Loucy (cell line): ENCODE measurements around the gene ZNF728.
"Not testable (repeated sequence)": the region's sequence is repeated elsewhere in the genome, so short reads cannot be mapped to it uniquely, and the experiment has no call there.

Experiments
- H2AFZ ChIP-seq: fragments of 200-600 bp; sonication (generic); 2 replicates; pipeline ENCODE4 v1.6.0; 2016; ENCODE audit warnings: antibody characterized with exemption, mild to moderate bottlenecking, low read length, moderate library complexity
- H3F3A ChIP-seq: fragments of 200-600 bp; 2 replicates; pipeline ENCODE4 v1.6.0; 2016; ENCODE audit warnings: antibody characterized with exemption, low read depth, mild to moderate bottlenecking
- H3K27me3 ChIP-seq: fragments of 200-600 bp; sonication (generic); 2 replicates; pipeline ENCODE4 v1.6.1; 2014; ENCODE audit warnings: low read length, mild to moderate bottlenecking; ENCODE audit not compliant: insufficient read depth, poor library complexity, severe bottlenecking
- H3K36me3 ChIP-seq: fragments of 200-600 bp; sonication (generic); 2 replicates; pipeline ENCODE4 v1.6.1; 2016; ENCODE audit warnings: low read length; ENCODE audit not compliant: insufficient read depth
- H3K4me1 ChIP-seq: fragments of 200-600 bp; sonication (generic); 2 replicates; pipeline ENCODE4 v1.5.1; 2014; ENCODE audit warnings: low read length, mild to moderate bottlenecking; ENCODE audit not compliant: insufficient read depth, poor library complexity, severe bottlenecking
- H3K4me2 ChIP-seq: fragments of 200-600 bp; sonication (generic); 2 replicates; pipeline ENCODE4 v1.6.0; 2014; ENCODE audit warnings: antibody characterized with exemption, low read length, low read depth, mild to moderate bottlenecking; ENCODE audit not compliant: poor library complexity, severe bottlenecking
- H3K4me3 ChIP-seq: fragments of 200-600 bp; sonication (generic); 2 replicates; pipeline ENCODE4 v1.5.1; 2014; ENCODE audit warnings: low read length, mild to moderate bottlenecking, mixed read lengths; ENCODE audit not compliant: poor library complexity, severe bottlenecking
- H3K79me2 ChIP-seq: fragments of 200-600 bp; sonication (generic); 2 replicates; pipeline ENCODE4 v1.6.1; 2014; ENCODE audit warnings: low read length; ENCODE audit not compliant: insufficient read depth
- H3K9ac ChIP-seq: fragments of 200-600 bp; sonication (generic); 2 replicates; pipeline ENCODE4 v1.6.0; 2014; ENCODE audit warnings: mild to moderate bottlenecking, low read depth, low read length, moderate library complexity; ENCODE audit not compliant: poor library complexity, severe bottlenecking
- H3K9me2 ChIP-seq: fragments of 200-600 bp; sonication (generic); replicated peaks from 2 replicates; pipeline ENCODE4 v1.6.1; 2016; ENCODE audit warnings: low read depth, low read length, mixed read lengths
- H3K9me3 ChIP-seq: fragments of 200-600 bp; sonication (generic); 2 replicates; pipeline ENCODE4 v1.6.1; 2014; ENCODE audit warnings: mild to moderate bottlenecking, antibody characterized with exemption, low read length, low read depth; ENCODE audit not compliant: insufficient read depth
- H4K20me1 ChIP-seq: fragments of 200-600 bp; sonication (generic); 2 replicates; pipeline ENCODE4 v1.6.0; 2014; ENCODE audit warnings: antibody characterized with exemption, low read length, mild to moderate bottlenecking; ENCODE audit not compliant: insufficient read depth, poor library complexity, severe bottlenecking
- CTCF ChIP-seq: fragments of 200-600 bp; sonication (generic); conservative IDR thresholded peaks from 2 replicates; pipeline ENCODE4 v1.5.1; 2014; ENCODE audit warnings: mild to moderate bottlenecking, antibody characterized with exemption, low read length
- EZH2phosphoT487 ChIP-seq: fragments of 200-600 bp; IDR thresholded peaks from 2 replicates; pipeline ENCODE4 v1.6.1; 2018; ENCODE audit warnings: antibody characterized with exemption, mild to moderate bottlenecking, moderate library complexity, borderline replicate concordance

Gene ZNF728

GRCh38 chr19:22976248-22976647, 26.7 kb downstream of the ZNF728 start:
- Histone ChIP-seq H3K79me2 (no peaks in the 10 kb centered on the region), H3K4me2 (no peak overlapping the region), H3K9me3 (peaks cover 14% of the 10 kb centered on the region; the same call in 1 of the 2 replicates), H3K4me1 (no peaks in the 10 kb centered on the region), H3K9ac (no peak overlapping the region), H3K27me3 (no peaks in the 10 kb centered on the region), H3K9me2 (no peaks in the 10 kb centered on the region), H2AFZ (no peak overlapping the region), H4K20me1 (no peaks in the 10 kb centered on the region), H3K36me3 (no peaks in the 10 kb centered on the region), H3F3A (no peaks in the 10 kb centered on the region), H3K4me3 (no peak overlapping the region)
- TF ChIP-seq EZH2phosphoT487 (no peak), CTCF (no peak)

DNA sequence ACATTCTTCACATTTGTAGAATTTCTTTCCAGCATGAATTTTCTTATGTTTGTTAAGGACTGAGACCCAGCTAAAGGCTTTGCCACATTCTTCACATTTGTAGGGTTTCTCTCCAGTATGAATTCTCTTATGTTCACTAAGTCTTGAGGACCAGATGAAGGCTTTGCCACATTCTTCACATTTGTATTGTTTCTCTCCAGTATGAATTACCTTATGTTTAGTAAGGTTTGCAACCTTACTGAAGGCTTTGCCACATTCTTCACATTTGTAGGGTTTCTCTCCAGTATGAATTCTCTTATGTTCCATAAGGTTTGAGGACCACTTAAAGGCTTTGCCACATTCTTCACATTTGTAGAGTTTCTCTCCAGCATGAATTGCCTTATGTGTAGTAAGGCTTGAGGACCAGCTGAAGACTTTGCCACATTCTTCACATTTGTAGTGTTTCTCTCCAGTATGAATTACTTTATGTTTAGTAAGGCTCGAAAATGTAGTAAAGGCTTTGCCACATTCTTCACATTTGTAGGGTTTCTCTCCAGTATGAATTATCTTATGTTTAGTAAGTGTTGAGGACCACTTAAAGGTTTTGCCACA, 27.3 kb downstream of the ZNF728 start:
- H2AFZ ChIP-seq, H3K79me2 ChIP-seq, H3K4me2 ChIP-seq, H4K20me1 ChIP-seq, H3K4me3 ChIP-seq, H3K9ac ChIP-seq, H3K9me2 ChIP-seq, H3K27me3 ChIP-seq, H3K4me1 ChIP-seq, H3K36me3 ChIP-seq, H3F3A ChIP-seq: not testable (repeated sequence)
- peaks cover 14% of the 10 kb centered on the region; the same call in 1 of the 2 replicates for H3K9me3 ChIP-seq

DNA sequence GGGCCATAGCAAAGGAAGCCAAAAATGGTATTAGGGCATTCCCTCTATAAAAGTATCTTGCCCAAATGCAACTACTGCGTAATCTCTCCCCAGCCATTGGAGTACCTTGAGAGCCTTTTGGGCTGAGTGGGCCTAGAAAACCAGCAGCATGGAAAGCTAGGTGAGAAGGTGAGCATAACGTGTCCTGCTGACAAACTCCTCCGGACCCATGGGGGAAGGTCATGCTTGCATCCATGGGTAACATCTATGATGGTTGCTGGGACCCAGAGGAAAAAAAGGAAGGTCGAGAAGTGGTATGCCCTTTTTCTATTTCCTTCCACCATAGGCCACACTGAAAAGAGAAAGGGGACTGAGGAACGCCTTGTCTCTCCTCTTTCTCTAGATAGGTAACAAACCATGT, 57.4 kb downstream of the ZNF728 start:
- Histone ChIP-seq H2AFZ (no peak overlapping the region), H3K27me3 (no peaks in the 10 kb centered on the region), H3K4me3 (no peak overlapping the region), H3K9me2 (no peaks in the 10 kb centered on the region), H3F3A (no peaks in the 10 kb centered on the region), H3K4me1 (no peaks in the 10 kb centered on the region), H4K20me1 (no peaks in the 10 kb centered on the region), H3K36me3 (no peaks in the 10 kb centered on the region), H3K4me2 (no peak overlapping the region), H3K9me3 (peaks cover 25% of the 10 kb centered on the region; the same call in 1 of the 2 replicates), H3K9ac (no peak overlapping the region), H3K79me2 (no peaks in the 10 kb centered on the region)
- TF ChIP-seq EZH2phosphoT487 (no peak), CTCF (no peak)

GRCh38 chr19:22935151-22935550, 67.8 kb downstream of the ZNF728 start:
- Histone ChIP-seq H3K36me3 (no peaks in the 10 kb centered on the region), H2AFZ (no peak overlapping the region), H3K79me2 (no peaks in the 10 kb centered on the region), H3K4me3 (no peak overlapping the region), H3K4me2 (no peak overlapping the region), H3K9me2 (no peaks in the 10 kb centered on the region), H3K9ac (no peak overlapping the region), H3F3A (no peaks in the 10 kb centered on the region), H3K4me1 (no peaks in the 10 kb centered on the region), H4K20me1 (no peaks in the 10 kb centered on the region), H3K27me3 (no peaks in the 10 kb centered on the region), H3K9me3 (peaks cover 5% of the 10 kb centered on the region; the same call in 1 of the 2 replicates)
- no peak for TF ChIP-seq CTCF
- no peak for TF ChIP-seq EZH2phosphoT487

GRCh38 chr19:22927576-22927975, 75.4 kb downstream of the ZNF728 start:
- not testable (repeated sequence) for H3K4me1 ChIP-seq, H2AFZ ChIP-seq, H3K4me3 ChIP-seq, H3K9ac ChIP-seq, H3K4me2 ChIP-seq, H3K9me2 ChIP-seq, H3K27me3 ChIP-seq, H3K36me3 ChIP-seq, H3F3A ChIP-seq, H3K79me2 ChIP-seq, H4K20me1 ChIP-seq, H3K9me3 ChIP-seq
